Mammary epithelial cell (primary cell): ENCODE results near the gene WNT2B.

Experiments
- EZH2 ChIP-seq: IDR thresholded peaks from 2 replicates; pipeline ENCODE4 v1.6.1; 2012; ENCODE audit warnings: low read length, inconsistent platforms, borderline replicate concordance
- TF ChIP-seq, protein P1 (sequence below), 2 donors: IDR thresholded peaks in 1 of 2; conservative IDR thresholded peaks in 1 of 2; 2 replicates each; pipeline ENCODE4 v1.5.1; 2011 to 2012; ENCODE audit warnings: inconsistent platforms in 2 of 2, low read length in 2 of 2, mild to moderate bottlenecking in 2 of 2, control low read depth in 1 of 2, low read depth in 1 of 2; ENCODE audit not compliant: insufficient read depth in 1 of 2; ENCODE audit errors: extremely low read depth in 1 of 2

DNA sequence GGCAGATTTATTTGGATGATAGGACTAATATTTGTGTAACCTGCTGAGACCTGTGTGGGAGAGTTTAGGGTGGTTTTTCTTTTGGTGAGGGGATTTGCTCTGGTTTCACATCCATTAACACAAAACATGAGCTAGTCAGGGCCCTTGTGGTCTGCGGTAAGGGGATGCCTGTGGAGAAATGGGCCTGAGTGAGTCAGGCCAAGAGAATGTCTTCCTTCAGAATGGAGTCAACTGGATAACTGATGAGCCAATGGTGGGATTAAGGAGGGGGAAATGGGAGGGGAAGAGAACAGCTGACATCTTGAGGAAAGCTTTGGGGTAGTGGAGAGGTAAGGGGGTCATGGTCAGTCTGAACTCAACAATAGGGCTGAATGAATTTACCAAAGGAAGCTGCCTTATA, 13.9 kb downstream of the WNT2B start:
- TF ChIP-seq, protein P1, sequence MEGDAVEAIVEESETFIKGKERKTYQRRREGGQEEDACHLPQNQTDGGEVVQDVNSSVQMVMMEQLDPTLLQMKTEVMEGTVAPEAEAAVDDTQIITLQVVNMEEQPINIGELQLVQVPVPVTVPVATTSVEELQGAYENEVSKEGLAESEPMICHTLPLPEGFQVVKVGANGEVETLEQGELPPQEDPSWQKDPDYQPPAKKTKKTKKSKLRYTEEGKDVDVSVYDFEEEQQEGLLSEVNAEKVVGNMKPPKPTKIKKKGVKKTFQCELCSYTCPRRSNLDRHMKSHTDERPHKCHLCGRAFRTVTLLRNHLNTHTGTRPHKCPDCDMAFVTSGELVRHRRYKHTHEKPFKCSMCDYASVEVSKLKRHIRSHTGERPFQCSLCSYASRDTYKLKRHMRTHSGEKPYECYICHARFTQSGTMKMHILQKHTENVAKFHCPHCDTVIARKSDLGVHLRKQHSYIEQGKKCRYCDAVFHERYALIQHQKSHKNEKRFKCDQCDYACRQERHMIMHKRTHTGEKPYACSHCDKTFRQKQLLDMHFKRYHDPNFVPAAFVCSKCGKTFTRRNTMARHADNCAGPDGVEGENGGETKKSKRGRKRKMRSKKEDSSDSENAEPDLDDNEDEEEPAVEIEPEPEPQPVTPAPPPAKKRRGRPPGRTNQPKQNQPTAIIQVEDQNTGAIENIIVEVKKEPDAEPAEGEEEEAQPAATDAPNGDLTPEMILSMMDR (conservative IDR thresholded peaks at IDR 0.05 in 1 of 2, IDR thresholded peaks at IDR 0.05 in 1 of 2; ENCODE audit: extremely low read depth in 1 of 2, insufficient read depth in 1 of 2, low read depth in 1 of 2, low read length in 2 of 2): no peak
- no peak for TF ChIP-seq EZH2
